Heart left ventricle (tissue), 16 donors: ENCODE data around the gene HMGA1. TPM values are rescaled to one million over a fixed set of nuclear protein-coding genes. Genes with fewer than 3 reads are reported as not detected.

Experiments used
- ATAC-seq, 4 donors: fragments of 200-7000 bp; cut with Tn5 transposase; one replicate each; pipeline ENCODE4 v1.9.1; 2020 to 2022; ENCODE audit warnings: moderate library complexity in 4 of 4, mild to moderate bottlenecking in 3 of 4, moderate number of reproducible peaks in 1 of 4
- DNase-seq, 5 donors: peaks; one replicate each; pipeline ENCODE4 v3.0.0-alpha.2; 2020
- H3K27ac ChIP-seq, 12 donors: fragments of 200-600 bp; sonication (generic) in 4 of 12; one replicate each; pipeline versions ENCODE4 v1.5.0 to v1.8.0; 2016 to 2022; ENCODE audit warnings: mild to moderate bottlenecking in 2 of 12
- H3K27me3 ChIP-seq, 9 donors: fragments of 200-600 bp; sonication (generic) in 2 of 9; one replicate each; pipeline versions ENCODE4 v1.5.1 to v1.8.0; 2016 to 2022; ENCODE audit warnings: mild to moderate bottlenecking in 3 of 9
- H3K36me3 ChIP-seq, 9 donors: fragments of 200-600 bp; sonication (generic) in 2 of 9; one replicate each; pipeline versions ENCODE4 v1.5.0 to v1.8.0; 2018 to 2022; ENCODE audit warnings: mild to moderate bottlenecking in 2 of 9
- H3K4me1 ChIP-seq, 12 donors: fragments of 200-600 bp; sonication (generic) in 4 of 12; one replicate each; pipeline versions ENCODE4 v1.5.0 to v1.8.0; 2016 to 2022; ENCODE audit warnings: mild to moderate bottlenecking in 3 of 12
- H3K4me3 ChIP-seq, 12 donors: fragments of 200-600 bp; sonication (generic) in 4 of 12; one replicate each; pipeline versions ENCODE4 v1.5.0 to v1.8.0; 2017 to 2022; ENCODE audit warnings: mild to moderate bottlenecking in 9 of 12, moderate library complexity in 4 of 12
- H3K9me3 ChIP-seq, 12 donors: fragments of 200-600 bp; sonication (generic) in 4 of 12; one replicate each; pipeline versions ENCODE4 v1.5.0 to v1.8.0; 2016 to 2022; ENCODE audit warnings: mild to moderate bottlenecking in 1 of 12
- POLR2A ChIP-seq, 2 donors: fragments of 450-650 bp; IDR thresholded peaks; one replicate each; pipeline ENCODE4 v1.6.1; 2017; ENCODE audit warnings: antibody characterized with exemption in 2 of 2, mild to moderate bottlenecking in 2 of 2, moderate library complexity in 2 of 2
- WGBS, 4 donors: extraction: QIAGEN DNeasy Blood & Tissue Kit in 2 of 4; methylation state at CpG; one replicate each; pipeline versions ENCODE4 v1.1.5 to v1.1.7; 2013 to 2018; 5-methylcytosine and 5-hydroxymethylcytosine counted together
- intact Hi-C, 10 donors: fragments of 100-400 bp; cut with DNase I; formaldehyde crosslinking; loops; one replicate each; pipeline versions ENCODE4 v1.11.1 to v1.14.2; 2022
- long read RNA-seq, 3 donors: library from polyadenylated mRNA; unstranded; transcript quantifications; one replicate each; pipeline ENCODE4 v2.0.0, GENCODE V29; 2020 to 2021
- polyA plus RNA-seq, 2 donors: library from polyadenylated mRNA; stranded (reverse); fragments of 200-250 nt; gene quantifications; one replicate each; pipeline ENCODE4 v1.2.3, GENCODE V29; 2013
- total RNA-seq, 9 donors: library from RNA; depleted of rRNA in 2 of 9; stranded (reverse); fragments of >200 nt in 2 of 9; fragmentation: NEBNext Ultra II Directional in 3 of 9; extraction: Animal tissue kit (Norgen Biotek cat#: 25700) in 3 of 9; gene quantifications; one replicate each; pipeline versions ENCODE4 v1.1.0 to v1.2.4, GENCODE V29; 2016 to 2023
- TF ChIP-seq, protein P1 (sequence below), 12 donors: fragments of 200-600 bp; sonication (generic) in 4 of 12; IDR thresholded peaks; one replicate each; pipeline versions ENCODE4 v1.5.0 to v1.8.0; 2018 to 2022; ENCODE audit warnings: antibody characterized with exemption in 12 of 12, mild to moderate bottlenecking in 5 of 12
- donor health status: ischemic (EF 13 %, LVEDD 7.1; RV severe dilation, severe dysfunction).
- donor health status: healthy with polysubstance abuse.
- donor health status: DM: no; HTN: yes; CAD: no.
- donor health status: DM: no; HTN: no; CAD: no.
- donor health status: ischemic (EF 25% LVEDD 6.9; RV normal size, moderate dysfunction).
- donor health status: ischemic (EF 25% LVEDD 5.7; RV mildly dilated, moderate dysfunction).
- donor health status: healthy.
- donor health status: DM: yes; HTN: yes; CAD: no.
- donor health status: ischemic (EF 35%, LVEDD 5.7; RV mildly dilated, moderate dysfunction).
- donor health status: nonischemic (EF 11% LVEDD 7.7; RV severe dilation, severe dysfunction).
- donor health status: DM: yes; HTN: yes; CAD: no.
- donor health status: PGD.
- donor health status: ischemic (EF 29% LVEDD 5.4; RV normal size, mild dysfunction).
- donor health status: nonischemic (EF 23%, LVEDD 6.1; RV moderate dilation, normal function).

Gene HMGA1, protein sequence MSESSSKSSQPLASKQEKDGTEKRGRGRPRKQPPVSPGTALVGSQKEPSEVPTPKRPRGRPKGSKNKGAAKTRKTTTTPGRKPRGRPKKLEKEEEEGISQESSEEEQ
- total RNA-seq (10 to 100 TPM; 36.4 to 71.5 (median 44.8) TPM), polyA plus RNA-seq (10 to 100 TPM; 23.0 to 76.1 TPM)
- long read RNA-seq, donor 1, transcript HMGA1-201 (6 exons, 1,920 nt), result major isoform, 7 of 27 reads
- long read RNA-seq, donor 1, partial matches to known transcripts, result 12 of 27 reads
- long read RNA-seq, donor 1, other reads (novel, unspliced or antisense), result 2 of 27 reads
- long read RNA-seq, donor 2, transcript HMGA1-204 (6 exons, 1,887 nt), result minor isoform, 7 of 56 reads
- long read RNA-seq, donor 2, transcript HMGA1-201 (6 exons, 1,920 nt), result major isoform, 29 of 56 reads
- long read RNA-seq, donor 2, partial matches to known transcripts, result 18 of 56 reads
- long read RNA-seq, donor 2, other reads (novel, unspliced or antisense), result 1 of 56 reads
- long read RNA-seq, donor 3, partial matches to known transcripts, result 1 of 20 reads
- long read RNA-seq, donor 3, other reads (novel, unspliced or antisense), result 13 of 20 reads

DNA sequence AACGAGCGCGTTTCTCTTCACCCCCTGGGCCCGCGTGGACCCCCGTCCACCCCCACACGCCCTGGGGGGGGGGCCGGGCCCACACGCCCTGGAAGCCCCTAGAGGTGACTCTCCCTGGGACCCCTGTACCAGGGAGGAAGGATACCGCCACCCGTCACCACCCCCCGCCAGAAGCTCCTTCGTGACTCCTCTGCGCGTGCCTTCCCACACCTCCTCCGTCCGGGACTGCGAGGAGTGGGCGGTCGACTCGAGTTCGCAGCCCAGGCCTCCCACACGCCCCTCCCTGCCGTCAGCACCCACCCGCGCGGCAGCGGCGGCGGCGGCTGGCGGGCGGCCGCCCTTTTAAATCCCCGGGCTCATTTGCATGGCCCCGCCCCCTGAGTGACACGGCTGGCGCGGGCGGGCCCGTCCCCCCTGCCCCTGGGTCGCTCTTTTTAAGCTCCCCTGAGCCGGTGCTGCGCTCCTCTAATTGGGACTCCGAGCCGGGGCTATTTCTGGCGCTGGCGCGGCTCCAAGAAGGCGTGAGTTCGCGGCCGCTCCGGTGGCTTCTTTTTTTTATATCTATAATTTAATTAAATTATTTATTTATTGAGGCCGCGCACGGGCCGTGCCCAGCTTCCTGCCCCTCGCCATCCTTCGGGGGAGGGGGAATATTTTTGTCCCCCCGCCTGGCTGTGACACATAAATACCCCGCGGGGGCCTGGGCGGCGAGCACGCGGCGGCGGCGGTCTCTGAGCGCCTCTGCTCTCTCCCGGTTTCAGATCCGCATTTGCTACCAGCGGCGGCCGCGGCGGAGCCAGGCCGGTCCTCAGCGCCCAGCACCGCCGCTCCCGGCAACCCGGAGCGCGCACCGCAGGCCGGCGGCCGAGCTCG lies at the start of gene HMGA1:
Gene HMGA1 (plus strand): TSS at position 431 of the 873 bp plus-strand sequence. CDS start 3,908 bp downstream, outside the sequence.
- DNase-seq (peak; percentile 90 to 94 (median 91)), ATAC-seq (peak; percentile 91 to 96 (median 92))
- H3K27me3 ChIP-seq, result no peaks in the 10 kb centered on the region
- H3K4me3 ChIP-seq, result peak within 1 kb of the TSS; percentile 62 to 86 (median 77)
- intact Hi-C loops, result loop anchor here in 1 of 10 donors (5.0 kb wide), 1 partner anchor 39 kb away; no protein-coding TSS in a partner anchor
- 1 to 4% (median 2%) methylated on average over 59 to 91 of the region's 91 CpGs for WGBS, 4 donors
- peaks cover 0 to 13% (median 2%) of the 10 kb centered on the region in 9 donors for H3K36me3 ChIP-seq
- peaks cover 0 to 25% (median 12%) of the 10 kb centered on the region in 12 donors for H3K4me1 ChIP-seq
- peak within 1 kb of the TSS in 11 of 12 donors; percentile 81 to 94 (median 86) for H3K27ac ChIP-seq
- peak; percentile 62 to 96 for TF ChIP-seq POLR2A (IDR thresholded peaks at IDR 0.05)
- TF ChIP-seq, protein P1, sequence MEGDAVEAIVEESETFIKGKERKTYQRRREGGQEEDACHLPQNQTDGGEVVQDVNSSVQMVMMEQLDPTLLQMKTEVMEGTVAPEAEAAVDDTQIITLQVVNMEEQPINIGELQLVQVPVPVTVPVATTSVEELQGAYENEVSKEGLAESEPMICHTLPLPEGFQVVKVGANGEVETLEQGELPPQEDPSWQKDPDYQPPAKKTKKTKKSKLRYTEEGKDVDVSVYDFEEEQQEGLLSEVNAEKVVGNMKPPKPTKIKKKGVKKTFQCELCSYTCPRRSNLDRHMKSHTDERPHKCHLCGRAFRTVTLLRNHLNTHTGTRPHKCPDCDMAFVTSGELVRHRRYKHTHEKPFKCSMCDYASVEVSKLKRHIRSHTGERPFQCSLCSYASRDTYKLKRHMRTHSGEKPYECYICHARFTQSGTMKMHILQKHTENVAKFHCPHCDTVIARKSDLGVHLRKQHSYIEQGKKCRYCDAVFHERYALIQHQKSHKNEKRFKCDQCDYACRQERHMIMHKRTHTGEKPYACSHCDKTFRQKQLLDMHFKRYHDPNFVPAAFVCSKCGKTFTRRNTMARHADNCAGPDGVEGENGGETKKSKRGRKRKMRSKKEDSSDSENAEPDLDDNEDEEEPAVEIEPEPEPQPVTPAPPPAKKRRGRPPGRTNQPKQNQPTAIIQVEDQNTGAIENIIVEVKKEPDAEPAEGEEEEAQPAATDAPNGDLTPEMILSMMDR (IDR thresholded peaks at IDR 0.05), result no peak
- no peaks in the 10 kb centered on the region for H3K9me3 ChIP-seq

DNA sequence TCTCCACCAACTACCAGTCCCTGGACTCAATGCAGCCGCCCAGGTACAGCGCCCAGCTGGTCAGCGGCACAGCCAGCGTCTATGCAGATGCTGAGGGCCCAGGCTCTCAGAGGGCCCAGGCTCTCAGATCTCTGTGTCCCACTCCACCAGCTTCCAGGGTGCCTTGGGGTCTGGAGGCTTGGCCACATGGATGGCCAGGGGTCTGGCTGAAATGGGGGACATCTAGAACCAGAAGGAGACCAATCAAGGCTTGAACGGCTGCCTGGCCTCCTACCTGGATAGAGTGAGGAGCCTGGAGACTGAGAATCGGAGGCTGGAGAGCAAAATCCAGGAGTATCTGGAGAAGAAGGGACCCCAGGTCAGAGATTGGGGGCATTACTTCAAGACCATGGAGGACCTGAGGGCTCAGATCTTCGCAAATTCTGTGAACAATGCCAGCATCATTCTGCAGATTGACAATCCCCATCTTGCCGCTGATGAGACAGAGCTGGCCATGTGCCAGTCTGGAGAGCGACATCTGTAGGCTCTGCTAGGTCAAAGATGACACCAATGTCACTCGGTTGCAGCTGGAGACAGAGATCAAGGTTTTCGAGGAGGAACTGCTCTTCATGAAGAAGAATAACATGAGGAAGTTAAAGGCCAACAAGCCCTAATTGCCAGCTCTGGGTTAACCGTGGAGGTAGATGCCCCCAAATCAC lies 46.7 kb upstream of the HMGA1 start:
- intact Hi-C loops, result loop anchor here in 4 of 10 donors (10.0 kb wide), 1 partner anchor 415 kb away; no protein-coding TSS in a partner anchor

DNA sequence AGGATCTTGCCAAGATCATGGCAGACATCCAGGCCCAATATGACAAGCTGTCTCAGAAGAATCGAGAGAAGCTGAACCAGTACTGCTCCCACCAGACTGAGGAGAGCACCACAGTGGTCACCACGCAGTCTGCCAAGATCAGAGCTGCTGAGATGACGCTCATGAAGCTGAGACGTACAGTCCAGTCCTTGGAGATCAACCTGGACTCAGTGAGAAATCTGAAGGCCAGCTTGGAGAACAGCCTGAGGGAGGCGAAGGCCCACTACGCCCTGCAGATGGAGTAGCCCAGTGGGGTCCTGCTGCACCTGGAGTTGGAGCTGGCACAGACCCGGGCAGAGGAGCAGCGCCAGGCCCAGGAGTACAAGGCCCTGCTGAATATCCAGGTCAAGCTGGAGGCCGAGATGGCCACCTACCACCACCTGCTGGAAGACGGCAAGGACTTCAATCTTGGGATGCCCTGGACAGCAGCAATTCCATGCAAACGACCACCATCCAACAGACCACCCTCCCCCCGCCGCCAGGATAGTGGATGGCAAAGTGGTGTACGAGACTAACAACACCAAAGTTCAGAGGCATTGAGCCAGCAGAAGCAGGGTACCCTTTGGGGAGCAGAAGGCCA lies 46.1 kb upstream of the HMGA1 start:
- H3K4me3 ChIP-seq, result no peak overlapping the region
- DNase-seq (no peak), ATAC-seq (no peak)
- H3K36me3 ChIP-seq, result no peaks in the 10 kb centered on the region
- no peaks in the 10 kb centered on the region for H3K27me3 ChIP-seq
- peaks cover 0 to 4% (median 0%) of the 10 kb centered on the region in 12 donors for H3K4me1 ChIP-seq
- WGBS, 4 donors, result 85 to 88% (median 87%) methylated on average over 13 to 14 of the region's 14 CpGs
- intact Hi-C loops, result loop anchor here in 4 of 10 donors (10.0 kb wide), 1 partner anchor 414 kb away; no protein-coding TSS in a partner anchor
- no peaks in the 10 kb centered on the region for H3K9me3 ChIP-seq
- no peak overlapping the region for H3K27ac ChIP-seq
- no peak for TF ChIP-seq POLR2A (IDR thresholded peaks at IDR 0.05)
- TF ChIP-seq, protein P1 (IDR thresholded peaks at IDR 0.05), result no peak

More for the DNA sequence above, 46.7 kb upstream of the HMGA1 start:
- no peaks in the 10 kb centered on the region for H3K36me3 ChIP-seq
- no peaks in the 10 kb centered on the region for H3K27me3 ChIP-seq
- H3K27ac ChIP-seq, result no peak overlapping the region
- DNase-seq (no peak), ATAC-seq (no peak)
- H3K9me3 ChIP-seq, result no peaks in the 10 kb centered on the region
- H3K4me1 ChIP-seq, result peaks cover 0 to 4% (median 0%) of the 10 kb centered on the region in 12 donors
- WGBS, 4 donors, result 81 to 86% (median 84%) methylated on average over 11 to 12 of the region's 12 CpGs
- H3K4me3 ChIP-seq, result no peak overlapping the region
- no peak for TF ChIP-seq POLR2A (IDR thresholded peaks at IDR 0.05)
- TF ChIP-seq, protein P1 (IDR thresholded peaks at IDR 0.05), result no peak
